Thyroid gland (tissue), 4 donors: ENCODE results near the gene MINDY4B. TPM values are rescaled to one million over a fixed set of nuclear protein-coding genes. Genes with fewer than 3 reads are reported as not detected.
A peak's percentile ranks its signal among the peaks of the same experiment; 100 is the strongest.

Source experiments
- DNase-seq, 2 donors: peaks; one replicate each; pipeline ENCODE4 v3.0.0-alpha.2; 2019
- H3K27ac ChIP-seq, 3 donors: fragments of 200-600 bp; sonication (generic); 1 replicate in 2 of 3; 2 replicates in 1 of 3; pipeline ENCODE4 v1.5.1; 2016 to 2019; ENCODE audit warnings: mild to moderate bottlenecking in 1 of 3, moderate library complexity in 1 of 3
- H3K27me3 ChIP-seq: fragments of 200-600 bp; sonication (generic); one replicate; pipeline ENCODE4 v1.5.1; 2019
- H3K36me3 ChIP-seq, 2 donors: fragments of 200-600 bp; sonication (generic); one replicate each; pipeline ENCODE4 v1.5.1; 2016 to 2019
- H3K4me1 ChIP-seq, 2 donors: fragments of 200-600 bp; sonication (generic); one replicate each; pipeline ENCODE4 v1.5.1; 2017 to 2019
- H3K4me3 ChIP-seq, 3 donors: fragments of 200-600 bp; sonication (generic); replicated peaks in 1 of 3; 1 replicate in 2 of 3; 2 replicates in 1 of 3; pipeline ENCODE4 v1.5.1; 2016; ENCODE audit warnings: mild to moderate bottlenecking in 1 of 3
- H3K9me3 ChIP-seq: fragments of 200-600 bp; sonication (generic); one replicate; pipeline ENCODE4 v1.5.1; 2017
- CTCF ChIP-seq, 6 experiments: fragments of 200-600 bp in 3 of 6; fragments of 450-650 bp in 3 of 6; sonication (generic) in 3 of 6; IDR thresholded peaks; one replicate each; pipeline ENCODE4 v1.5.1; 2016 to 2019; ENCODE audit warnings: antibody characterized with exemption in 6 of 6, mild to moderate bottlenecking in 2 of 6, inconsistent platforms in 1 of 6, moderate library complexity in 1 of 6
- POLR2A ChIP-seq, 2 donors: fragments of 450-650 bp; IDR thresholded peaks; one replicate each; pipeline ENCODE4 v1.6.1; 2017; ENCODE audit warnings: antibody characterized with exemption in 2 of 2, mild to moderate bottlenecking in 2 of 2, moderate library complexity in 1 of 2
- WGBS, 2 donors: methylation state at CpG; one replicate each; pipeline ENCODE4 v1.1.5; 2017; 5-methylcytosine and 5-hydroxymethylcytosine counted together
- intact Hi-C: fragments of 100-400 bp; cut with DNase I; formaldehyde crosslinking; loops from one replicate; pipeline ENCODE4 v1.15.1; 2023
- total RNA-seq, 4 donors: library from RNA; depleted of rRNA; stranded (reverse); fragments of >200 nt; gene quantifications; one replicate each; pipeline ENCODE4 v1.2.3, GENCODE V29; 2016

The MINDY4B gene
- total RNA-seq, 4 donors from 2014 or later: not detected

GRCh38 chr3:150902988-150903387 is 2.3 kb downstream of the MINDY4B start:
- Histone ChIP-seq H3K27ac (no peak overlapping the region), H3K9me3 (no peaks in the 10 kb centered on the region), H3K36me3 (no peaks in the 10 kb centered on the region), H3K4me1 (no peaks in the 10 kb centered on the region), H3K27me3 (no peaks in the 10 kb centered on the region), H3K4me3 (no peak overlapping the region)
- intact Hi-C loops: no loop called here
- WGBS, 2 donors: 87 to 89% methylated on average over 2 of the region's 2 CpGs
- DNase-seq: no peak
- TF ChIP-seq CTCF (IDR thresholded peaks at IDR 0.05) (no peak), POLR2A (IDR thresholded peaks at IDR 0.05) (no peak)

- H3K9me3 ChIP-seq: no peaks in the 10 kb centered on the region
- H3K36me3 ChIP-seq: no peaks in the 10 kb centered on the region
- H3K27ac ChIP-seq: no peak overlapping the region
- H3K4me1 ChIP-seq: no peaks in the 10 kb centered on the region
- TF ChIP-seq POLR2A (IDR thresholded peaks at IDR 0.05) (no peak), CTCF (IDR thresholded peaks at IDR 0.05) (no peak)
- no peak overlapping the region for H3K4me3 ChIP-seq
- WGBS, 2 donors: 89 to 92% methylated on average over 10 of the region's 10 CpGs
- intact Hi-C loops: no loop called here
- DNase-seq: no peak
- no peaks in the 10 kb centered on the region for H3K27me3 ChIP-seq
These were observed 3.4 kb downstream of the MINDY4B start for GRCh38 chr3:150901793-150902192.

- H3K4me3 ChIP-seq: no peak overlapping the region
- WGBS, 2 donors: 74 to 80% methylated on average over 2 of the region's 2 CpGs
- intact Hi-C loops: no loop called here
- H3K4me1 ChIP-seq: no peaks in the 10 kb centered on the region
- no peaks in the 10 kb centered on the region for H3K36me3 ChIP-seq
- H3K27ac ChIP-seq: no peak overlapping the region
- no peaks in the 10 kb centered on the region for H3K27me3 ChIP-seq
- TF ChIP-seq POLR2A (IDR thresholded peaks at IDR 0.05) (no peak), CTCF (IDR thresholded peaks at IDR 0.05) (no peak)
- DNase-seq: no peak
- no peaks in the 10 kb centered on the region for H3K9me3 ChIP-seq
These were observed 6.1 kb downstream of the MINDY4B start for GRCh38 chr3:150899141-150899540.

GRCh38 chr3:150898046-150898754 is 7.0 kb downstream of the MINDY4B start:
- no peak overlapping the region for H3K27ac ChIP-seq
- WGBS, 2 donors: 78 to 90% methylated on average over 3 of the region's 3 CpGs
- H3K9me3 ChIP-seq: no peaks in the 10 kb centered on the region
- intact Hi-C loops: no loop called here
- no peak for TF ChIP-seq CTCF (IDR thresholded peaks at IDR 0.05)
- TF ChIP-seq POLR2A (IDR thresholded peaks at IDR 0.05): no peak
- no peaks in the 10 kb centered on the region for H3K4me1 ChIP-seq
- no peak for DNase-seq
- H3K4me3 ChIP-seq: no peak overlapping the region
- H3K36me3 ChIP-seq: no peaks in the 10 kb centered on the region
- no peaks in the 10 kb centered on the region for H3K27me3 ChIP-seq

- intact Hi-C loops: no loop called here
- 60 to 61% methylated on average over 3 of the region's 3 CpGs for WGBS, 2 donors
- no peaks in the 10 kb centered on the region for H3K4me1 ChIP-seq
These were observed 7.6 kb downstream of the MINDY4B start for GRCh38 chr3:150897592-150897991.

More at GRCh38 chr3:150897592-150897991, 7.6 kb downstream of the MINDY4B start:
- no peak overlapping the region for H3K4me3 ChIP-seq
- DNase-seq: peak; percentile 9 to 27
- H3K27ac ChIP-seq: no peak overlapping the region
- no peaks in the 10 kb centered on the region for H3K27me3 ChIP-seq
- no peaks in the 10 kb centered on the region for H3K9me3 ChIP-seq
- TF ChIP-seq POLR2A (IDR thresholded peaks at IDR 0.05) (no peak), CTCF (IDR thresholded peaks at IDR 0.05) (no peak)
- H3K36me3 ChIP-seq: no peaks in the 10 kb centered on the region
